Astrocyte (in vitro differentiated cells and primary cell): ENCODE data around the gene STK26. TPM values are rescaled to one million over a fixed set of nuclear protein-coding genes. Genes with fewer than 3 reads are reported as not detected.

Source experiments
- DNase-seq: peaks from one replicate; pipeline ENCODE4 v3.0.0-alpha.2; 2010; ENCODE audit warnings: low read depth
- FAIRE-seq: peaks from 2 replicates; lab custom pipeline; 2011; peaks lifted over from hg19 to GRCh38; lab: Jason Lieb, UNC
- H2AFZ ChIP-seq: 2 replicates; pipeline ENCODE4 v1.6.0; 2012; ENCODE audit warnings: low read depth, low read length, inconsistent platforms
- H3K27ac ChIP-seq: 2 replicates; pipeline ENCODE4 v1.5.1; 2011; ENCODE audit warnings: low read depth, low read length, inconsistent platforms
- H3K27me3 ChIP-seq: 2 replicates; pipeline ENCODE4 v1.6.0; 2011; ENCODE audit warnings: low read length, inconsistent platforms; ENCODE audit not compliant: insufficient read depth
- H3K36me3 ChIP-seq: 2 replicates; pipeline ENCODE4 v1.5.1; 2011; ENCODE audit warnings: low read length, inconsistent platforms; ENCODE audit not compliant: insufficient read depth
- H3K4me1 ChIP-seq: 2 replicates; pipeline ENCODE4 v1.5.1; 2011; ENCODE audit warnings: low read length, inconsistent platforms; ENCODE audit not compliant: insufficient read depth
- H3K4me2 ChIP-seq: 2 replicates; pipeline ENCODE4 v1.6.0; 2012; ENCODE audit warnings: low read length, inconsistent platforms
- H3K4me3 ChIP-seq: 2 replicates; pipeline ENCODE4 v1.5.1; 2011; ENCODE audit warnings: low read depth, mild to moderate bottlenecking, low read length, inconsistent platforms; ENCODE audit not compliant: insufficient read depth
- H3K79me2 ChIP-seq: 2 replicates; pipeline ENCODE4 v1.6.0; 2012; ENCODE audit warnings: mild to moderate bottlenecking, low read length, inconsistent platforms; ENCODE audit not compliant: insufficient read depth
- H3K9ac ChIP-seq: 2 replicates; pipeline ENCODE4 v1.6.0; 2012; ENCODE audit warnings: mild to moderate bottlenecking, low read length, inconsistent platforms
- H3K9me3 ChIP-seq: 2 replicates; pipeline ENCODE4 v1.5.1; 2012; ENCODE audit warnings: low read depth, mild to moderate bottlenecking, low read length, inconsistent platforms; ENCODE audit not compliant: insufficient read depth
- H4K20me1 ChIP-seq: 2 replicates; pipeline ENCODE4 v1.6.0; 2012; ENCODE audit warnings: low read length, inconsistent platforms; ENCODE audit not compliant: insufficient read depth
- H3K27ac Mint-ChIP-seq: one replicate; pipeline ENCODE4 v1.8.0; 2021; ENCODE audit warnings: mild to moderate bottlenecking, mixed read lengths; ENCODE audit not compliant: unreplicated experiment
- H3K27me3 Mint-ChIP-seq: one replicate; pipeline ENCODE4 v1.8.0; 2021; ENCODE audit warnings: low read depth, mixed read lengths; ENCODE audit not compliant: unreplicated experiment
- H3K36me3 Mint-ChIP-seq: one replicate; pipeline ENCODE4 v1.8.0; 2021; ENCODE audit warnings: low read depth, mixed read lengths; ENCODE audit not compliant: unreplicated experiment
- H3K4me1 Mint-ChIP-seq: one replicate; pipeline ENCODE4 v1.8.0; 2021; ENCODE audit warnings: low read depth, mixed read lengths; ENCODE audit not compliant: unreplicated experiment
- H3K4me3 Mint-ChIP-seq: one replicate; pipeline ENCODE4 v1.8.0; 2021; ENCODE audit warnings: mild to moderate bottlenecking, moderate library complexity, mixed read lengths; ENCODE audit not compliant: unreplicated experiment
- H3K9me3 Mint-ChIP-seq: one replicate; pipeline ENCODE4 v1.8.0; 2021; ENCODE audit warnings: mild to moderate bottlenecking, mixed read lengths; ENCODE audit not compliant: unreplicated experiment
- CTCF ChIP-seq: IDR thresholded peaks from 2 replicates; pipeline ENCODE4 v1.5.1; 2011; ENCODE audit warnings: low read depth, mild to moderate bottlenecking, inconsistent platforms, low read length, moderate library complexity; ENCODE audit not compliant: insufficient read depth
- EZH2 ChIP-seq: IDR thresholded peaks from 2 replicates; pipeline ENCODE4 v1.6.1; 2012; ENCODE audit warnings: mild to moderate bottlenecking, low read length, inconsistent platforms; ENCODE audit not compliant: insufficient read depth
- total RNA-seq: library from RNA; stranded (reverse); gene quantifications from 2 replicates; pipeline ENCODE4 v1.2.1, GENCODE V29; 2021

STK26 gene
- total RNA-seq, 1 donor from 2014 or later, result 69.4 TPM

- H3K79me2 ChIP-seq, result no peaks in the 10 kb centered on the region
- H3K4me3 ChIP-seq, result no peak overlapping the region
- no peaks in the 10 kb centered on the region for H3K9me3 Mint-ChIP-seq
- TF ChIP-seq CTCF (no peak), EZH2 (no peak)
- H3K4me1 Mint-ChIP-seq, result peaks cover 37% of the 10 kb centered on the region
- H3K27ac Mint-ChIP-seq, result no peak overlapping the region
- no peak overlapping the region for H3K4me2 ChIP-seq
- no peak overlapping the region for H3K27ac ChIP-seq
- H3K36me3 Mint-ChIP-seq, result no peaks in the 10 kb centered on the region
- no peak overlapping the region for H3K9ac ChIP-seq
- DNase-seq (no peak), FAIRE-seq (no peak)
- no peak overlapping the region for H2AFZ ChIP-seq
- no peaks in the 10 kb centered on the region for H3K36me3 ChIP-seq
- H3K27me3 ChIP-seq, result no peaks in the 10 kb centered on the region
- no peaks in the 10 kb centered on the region for H3K4me1 ChIP-seq
- H3K9me3 ChIP-seq, result no peaks in the 10 kb centered on the region
- H3K27me3 Mint-ChIP-seq, result no peaks in the 10 kb centered on the region
- no peak overlapping the region for H3K4me3 Mint-ChIP-seq
- no peaks in the 10 kb centered on the region for H4K20me1 ChIP-seq
Observed at GRCh38 chrX:132037479-132037993, 14.4 kb downstream of the STK26 start.

- no peak overlapping the region for H3K4me2 ChIP-seq
- Mint-ChIP-seq H3K4me3 (no peak overlapping the region), H3K27ac (peak overlapping the region; percentile 97), H3K9me3 (no peaks in the 10 kb centered on the region), H3K27me3 (no peaks in the 10 kb centered on the region), H3K36me3 (no peaks in the 10 kb centered on the region), H3K4me1 (peaks cover 37% of the 10 kb centered on the region)
- DNase-seq (no peak), FAIRE-seq (no peak)
- H3K27ac ChIP-seq, result no peak overlapping the region
- no peaks in the 10 kb centered on the region for H3K79me2 ChIP-seq
- TF ChIP-seq CTCF, result no peak
- TF ChIP-seq EZH2, result no peak
- no peaks in the 10 kb centered on the region for H4K20me1 ChIP-seq
- no peaks in the 10 kb centered on the region for H3K36me3 ChIP-seq
- H3K27me3 ChIP-seq, result no peaks in the 10 kb centered on the region
- H3K9ac ChIP-seq, result no peak overlapping the region
- H3K4me3 ChIP-seq, result no peak overlapping the region
- no peaks in the 10 kb centered on the region for H3K4me1 ChIP-seq
- no peak overlapping the region for H2AFZ ChIP-seq
- no peaks in the 10 kb centered on the region for H3K9me3 ChIP-seq
Observed at GRCh38 chrX:132040066-132040465, 17.0 kb downstream of the STK26 start.

- H4K20me1 ChIP-seq, result no peaks in the 10 kb centered on the region
- H3K9me3 ChIP-seq, result no peaks in the 10 kb centered on the region
- no peak for TF ChIP-seq CTCF
- TF ChIP-seq EZH2, result no peak
- H3K4me3 Mint-ChIP-seq, result peak overlapping the region; percentile 71
- peaks cover 45% of the 10 kb centered on the region for H3K4me1 Mint-ChIP-seq
- H3K9ac ChIP-seq, result no peak overlapping the region
- H3K4me1 ChIP-seq, result no peaks in the 10 kb centered on the region
- no peaks in the 10 kb centered on the region for H3K27me3 ChIP-seq
- no peak overlapping the region for H3K4me3 ChIP-seq
- peak overlapping the region; percentile 44 for H3K4me2 ChIP-seq
- H2AFZ ChIP-seq, result no peak overlapping the region
- no peak overlapping the region for H3K27ac ChIP-seq
- H3K36me3 ChIP-seq, result no peaks in the 10 kb centered on the region
- peak overlapping the region; percentile 97 for H3K27ac Mint-ChIP-seq
- H3K27me3 Mint-ChIP-seq, result no peaks in the 10 kb centered on the region
- no peaks in the 10 kb centered on the region for H3K36me3 Mint-ChIP-seq
- H3K9me3 Mint-ChIP-seq, result no peaks in the 10 kb centered on the region
- no peaks in the 10 kb centered on the region for H3K79me2 ChIP-seq
- FAIRE-seq, result no peak
- peak; percentile 37 for DNase-seq
Observed at GRCh38 chrX:132041015-132041414, 17.9 kb downstream of the STK26 start.
